HG03280 (cell line): ENCODE data around the gene PCP4.

Source experiments
- ATAC-seq: cut with Tn5 transposase; IDR thresholded peaks from one replicate; pipeline ENCODE4 v1.9.1; 2021; ENCODE audit warnings: mild to moderate bottlenecking, moderate library complexity; ENCODE audit not compliant: unreplicated experiment

The PCP4 gene

DNA sequence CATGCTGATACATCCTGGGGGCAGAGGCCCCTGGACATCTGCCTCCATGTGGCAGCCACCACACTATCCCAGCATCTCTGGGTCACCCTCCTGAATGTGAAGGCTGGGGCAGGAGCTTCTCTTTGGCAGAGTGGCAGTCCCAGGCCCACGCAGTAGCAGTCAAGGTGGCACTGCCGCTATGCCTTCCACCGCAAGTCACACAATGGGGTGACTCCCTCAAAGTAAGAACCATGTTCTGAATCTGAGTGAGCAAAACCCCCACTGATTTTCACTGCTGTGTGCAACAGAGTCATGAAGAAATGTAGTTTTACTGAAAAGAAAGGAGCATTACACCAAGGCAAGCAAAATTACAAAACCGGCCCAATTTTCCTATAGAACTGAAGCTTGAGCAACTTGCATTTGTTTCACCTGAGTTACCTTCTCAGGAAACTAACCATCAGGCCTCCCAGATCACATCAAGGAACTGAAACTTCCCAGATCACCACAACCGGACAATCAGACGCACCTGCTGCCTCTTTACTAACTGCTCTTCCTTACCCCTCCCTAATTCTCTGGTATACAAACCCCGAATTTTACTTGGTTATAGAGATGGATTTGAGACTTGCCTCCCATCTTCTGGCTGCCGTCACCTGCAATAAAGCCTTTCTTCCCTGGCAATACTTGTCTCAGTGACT, 102.6 kb downstream of the PCP4 start:
- no peak for ATAC-seq

DNA sequence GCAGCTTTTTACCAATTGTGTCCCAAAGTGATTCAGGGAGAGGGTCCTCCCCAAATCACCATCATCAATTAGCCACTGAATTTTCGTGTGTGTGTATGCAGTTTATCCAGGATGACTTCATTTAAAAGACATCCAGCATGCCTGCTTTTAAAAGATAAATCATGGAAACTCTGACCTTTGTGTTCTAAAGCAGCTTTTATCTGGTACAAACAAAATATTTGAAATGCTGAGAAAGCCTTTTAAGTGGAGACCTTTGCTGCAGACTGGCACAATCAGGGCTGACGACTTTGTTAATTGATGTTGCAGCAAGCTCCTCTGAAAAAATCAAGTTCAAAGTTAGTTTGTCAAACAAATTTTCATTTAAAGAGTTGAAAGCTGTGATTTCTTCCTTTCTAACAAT, 104.7 kb downstream of the PCP4 start:
- no peak for ATAC-seq

DNA sequence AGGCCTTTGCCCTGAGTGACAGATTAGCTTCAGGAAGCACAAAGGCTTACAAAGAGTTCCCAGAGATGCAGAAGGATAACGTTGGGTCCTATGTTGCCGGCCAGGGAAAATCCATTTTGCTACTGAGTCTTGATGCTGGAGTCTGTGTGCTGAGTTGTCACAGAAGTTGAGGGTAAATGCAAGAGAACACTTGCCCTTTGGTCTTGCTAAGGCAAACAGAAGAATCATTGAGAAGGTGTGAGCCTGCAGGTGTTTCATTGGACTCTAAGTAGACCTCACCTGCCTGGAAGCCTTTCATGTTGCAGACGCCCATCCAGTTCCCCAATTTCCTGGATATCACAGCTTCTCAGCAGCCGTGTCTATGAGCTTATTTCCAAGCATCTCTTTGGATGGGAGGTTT, 105.2 kb downstream of the PCP4 start:
- ATAC-seq = no peak

DNA sequence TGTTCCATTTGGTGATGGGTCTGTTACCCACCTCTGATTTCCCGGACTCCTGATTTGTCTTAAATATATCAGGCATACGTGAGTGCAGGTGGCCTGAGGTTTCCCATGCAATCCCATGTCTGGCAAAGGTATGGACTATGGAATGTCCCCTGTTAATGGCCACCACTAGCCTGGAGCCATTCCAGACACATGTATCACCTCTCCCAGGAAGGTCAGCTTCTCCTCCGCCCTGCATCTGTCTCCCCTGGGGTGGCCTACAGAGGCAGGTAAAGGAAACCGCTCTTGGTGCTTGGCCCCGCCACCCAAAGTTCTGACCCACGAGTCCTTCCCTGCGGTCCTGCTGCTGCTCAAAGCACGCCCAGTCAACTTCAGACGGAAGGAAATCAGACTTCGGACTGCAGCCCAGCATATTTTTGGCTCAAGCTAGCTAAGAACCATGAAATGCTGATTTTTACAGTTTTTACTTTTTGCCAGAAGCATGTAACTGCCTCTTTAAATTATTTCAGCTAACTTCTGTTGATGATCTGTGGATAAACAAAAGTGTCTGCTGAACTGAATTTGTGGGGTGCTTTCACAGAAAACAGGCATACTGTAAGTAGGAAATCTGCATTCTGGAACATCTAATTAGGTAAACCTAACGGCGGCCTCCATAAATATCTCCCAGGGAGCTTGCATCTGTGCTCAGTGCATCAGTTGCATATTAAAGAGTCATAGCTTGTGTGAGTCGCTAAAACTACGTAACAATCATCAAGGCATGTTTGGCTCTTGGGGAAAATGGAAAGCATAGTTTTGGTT, 105.9 kb downstream of the PCP4 start:
- ATAC-seq = no peak

DNA sequence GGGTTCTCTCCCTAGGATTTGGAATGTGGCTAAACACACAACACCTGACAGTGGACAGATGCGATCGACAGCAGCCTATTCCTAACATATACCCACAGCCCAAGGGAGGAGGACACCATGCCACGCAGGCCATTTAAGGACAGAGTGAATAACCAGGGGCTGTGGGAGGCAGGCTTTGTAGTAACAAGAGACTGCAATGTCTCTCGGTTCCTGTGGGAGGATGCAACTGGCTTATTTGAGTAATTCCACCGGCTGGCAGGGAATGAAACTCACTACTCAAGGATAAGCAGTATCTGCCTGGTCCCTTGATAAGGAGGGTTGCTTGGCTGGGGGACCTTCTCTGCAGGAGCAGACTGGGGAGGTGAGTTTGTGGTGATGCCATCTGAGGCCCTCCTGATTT, 109.6 kb downstream of the PCP4 start:
- no peak for ATAC-seq
